NCI-H1048 (cell line): ENCODE results near the gene CACNA2D3.
"Not testable (repeated sequence)": the region's sequence is repeated elsewhere in the genome, so short reads cannot be mapped to it uniquely, and the experiment has no call there.

ENCODE experiments used
- DNase-seq: peaks from one replicate; lab custom pipeline; 2025; lab: John Stamatoyannopoulos, UW

The CACNA2D3 gene

DNA sequence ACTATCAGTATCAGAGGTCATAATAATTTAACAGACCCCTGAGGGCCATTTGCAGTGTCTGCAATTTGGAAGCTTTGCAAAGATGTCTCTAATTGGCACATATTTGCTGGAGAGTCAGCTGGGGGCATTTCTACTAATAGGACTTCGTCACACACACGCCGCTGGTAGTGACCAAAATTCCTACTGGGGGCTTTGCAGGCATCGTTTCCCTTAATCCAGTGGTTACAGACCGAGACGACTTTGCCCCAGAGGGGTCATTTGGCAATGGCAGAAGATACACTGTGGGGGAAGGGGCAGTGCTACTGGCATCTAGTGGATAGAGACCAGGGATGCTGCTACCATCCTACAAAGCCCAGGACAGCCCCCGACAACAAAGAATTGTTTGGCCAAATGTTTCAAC is 956.5 kb downstream of the CACNA2D3 start:
- no peak for DNase-seq

GRCh38 chr3:55085231-55085630 is 962.9 kb downstream of the CACNA2D3 start:
- no peak for DNase-seq

- no peak for DNase-seq
Measured at GRCh38 chr3:55089211-55089610, 966.9 kb downstream of the CACNA2D3 start.

GRCh38 chr3:55090291-55090690 is 967.9 kb downstream of the CACNA2D3 start:
- DNase-seq, result no peak

DNA sequence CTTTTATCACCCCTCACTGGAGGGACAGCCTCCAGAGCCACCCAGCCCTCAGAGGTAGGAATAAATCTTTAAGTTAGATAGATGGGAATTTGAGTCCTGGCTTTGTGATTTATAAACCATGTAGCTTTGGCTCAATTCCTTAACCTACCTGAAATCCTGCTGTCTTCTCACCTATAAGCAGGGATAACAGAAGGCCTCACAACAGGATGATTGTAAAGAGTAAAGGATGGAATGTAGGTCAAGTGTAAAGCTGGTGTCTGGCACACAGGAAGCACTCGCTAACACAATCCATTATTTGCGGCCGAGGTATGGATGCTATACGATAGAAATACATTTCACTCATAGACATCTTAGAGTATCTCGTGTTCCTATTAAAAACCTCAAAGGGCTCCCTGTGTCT is 968.4 kb downstream of the CACNA2D3 start:
- DNase-seq, result no peak

GRCh38 chr3:55091381-55092225 is 969.3 kb downstream of the CACNA2D3 start:
- DNase-seq, result no peak

GRCh38 chr3:55094676-55095075 is 972.3 kb downstream of the CACNA2D3 start:
- DNase-seq, result no peak

DNA sequence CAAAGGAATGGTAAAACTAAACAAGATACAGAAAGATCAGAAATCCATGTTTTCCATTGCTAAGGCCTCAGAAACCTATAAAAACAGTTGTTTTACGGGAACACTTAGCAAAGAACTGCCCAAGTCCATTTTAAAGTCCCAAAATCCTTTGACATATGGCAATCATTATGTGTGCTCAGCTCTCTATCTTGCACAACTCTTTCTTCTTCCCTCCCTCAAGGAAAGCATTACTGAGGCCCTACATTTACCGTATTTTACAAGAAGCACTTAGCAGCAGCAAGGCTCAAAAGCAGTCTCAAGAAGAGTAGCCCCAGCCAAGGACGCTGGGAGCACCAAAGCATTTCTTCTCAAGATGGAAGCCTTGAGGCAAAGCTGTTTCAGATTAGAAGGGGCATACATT is 975.1 kb downstream of the CACNA2D3 start:
- no peak for DNase-seq

- DNase-seq, result no peak
Measured at GRCh38 chr3:55105647-55106046, 983.3 kb downstream of the CACNA2D3 start.

GRCh38 chr3:55107187-55107586 is 984.8 kb downstream of the CACNA2D3 start:
- DNase-seq, result no peak

DNA sequence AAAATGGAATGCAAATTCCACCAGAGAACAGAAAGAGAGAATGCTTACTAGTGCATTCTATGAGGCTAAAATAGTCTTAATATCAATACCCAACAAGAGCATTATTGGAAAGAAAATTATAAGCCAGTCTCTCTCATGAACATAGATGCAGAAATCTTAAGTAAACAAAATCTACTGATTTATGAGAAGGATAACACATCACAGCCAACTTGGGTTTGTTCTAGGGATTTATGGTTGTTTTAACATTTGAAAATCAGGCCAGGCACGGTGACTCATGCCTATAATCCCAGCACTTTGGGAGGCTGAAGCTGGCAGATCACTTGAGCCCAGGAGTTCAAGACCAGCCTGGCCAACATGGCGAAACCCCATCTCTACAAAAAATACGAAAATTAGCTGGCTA is 989.6 kb downstream of the CACNA2D3 start:
- DNase-seq, result not testable (repeated sequence)

DNA sequence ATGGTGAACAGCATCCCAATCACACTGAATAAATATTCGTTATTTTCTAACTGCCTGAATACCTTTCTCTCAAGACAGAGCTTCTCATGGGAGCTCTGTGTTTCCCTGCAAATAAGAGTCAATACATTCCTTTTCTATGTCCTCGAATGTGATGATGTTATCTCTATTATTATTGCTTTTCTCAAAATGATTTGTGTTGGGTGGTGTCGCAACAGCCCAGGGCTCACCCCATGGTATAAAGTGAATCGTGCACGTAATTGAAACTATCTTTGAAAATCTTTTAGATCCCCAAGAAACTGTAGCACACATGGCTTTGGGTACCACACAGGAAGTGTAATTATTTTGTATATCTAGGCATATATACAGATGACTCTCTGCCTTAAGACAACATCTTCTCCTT is 996.1 kb downstream of the CACNA2D3 start:
- no peak for DNase-seq

GRCh38 chr3:55119268-55119667 is 996.9 kb downstream of the CACNA2D3 start:
- DNase-seq, result no peak

GRCh38 chr3:55122312-55122711 is 1000.0 kb downstream of the CACNA2D3 start:
- no peak for DNase-seq
